ENCODE data around the gene UST.
A peak's percentile ranks its signal among the peaks of the same experiment; 100 is the strongest.

The UST gene

GRCh38 chr6:148944608-148945007, 197.8 kb downstream of the UST start:
- H3K4me3 ChIP-seq (ENCODE audit: low read depth, low read length): no peak overlapping the region
- DNase-seq (ENCODE audit: low read depth): no peak
- TF ChIP-seq CTCF (conservative IDR thresholded peaks at IDR 0.05; ENCODE audit: low read depth, low read length): no peak

- TF ChIP-seq CTCF (conservative IDR thresholded peaks at IDR 0.05; ENCODE audit: low read depth, low read length): no peak
- no peak overlapping the region for H3K4me3 ChIP-seq (ENCODE audit: low read depth, low read length)
- DNase-seq (ENCODE audit: low read depth): no peak
Measured at GRCh38 chr6:148945301-148946021, 198.6 kb downstream of the UST start.

- H3K4me3 ChIP-seq (ENCODE audit: low read depth, low read length): no peak overlapping the region
- peak; percentile 94 for TF ChIP-seq CTCF (conservative IDR thresholded peaks at IDR 0.05; ENCODE audit: low read depth, low read length)
- DNase-seq (ENCODE audit: low read depth): peak; percentile 91
Measured at GRCh38 chr6:148947621-148948444, 201.0 kb downstream of the UST start.

- no peak overlapping the region for H3K4me3 ChIP-seq (ENCODE audit: low read depth, low read length)
- no peak for TF ChIP-seq CTCF (conservative IDR thresholded peaks at IDR 0.05; ENCODE audit: low read depth, low read length)
- DNase-seq (ENCODE audit: low read depth): no peak
Measured at GRCh38 chr6:148951662-148952061, 204.8 kb downstream of the UST start.

GRCh38 chr6:148952147-148953035, 205.6 kb downstream of the UST start:
- H3K4me3 ChIP-seq (ENCODE audit: low read depth, low read length): no peak overlapping the region
- peak; percentile 38 for DNase-seq (ENCODE audit: low read depth)
- TF ChIP-seq CTCF (conservative IDR thresholded peaks at IDR 0.05; ENCODE audit: low read depth, low read length): no peak

- DNase-seq (ENCODE audit: low read depth): peak; percentile 31
- TF ChIP-seq CTCF (conservative IDR thresholded peaks at IDR 0.05; ENCODE audit: low read depth, low read length): no peak
Measured at GRCh38 chr6:148954461-148954860, 207.6 kb downstream of the UST start.

More at GRCh38 chr6:148954461-148954860, 207.6 kb downstream of the UST start:
- H3K4me3 ChIP-seq (ENCODE audit: low read depth, low read length): no peak overlapping the region
